Fibroblast of skin of right quadriceps (primary cell): Measurements from ENCODE around the gene CERCAM.
"Not testable (repeated sequence)": the region's sequence is repeated elsewhere in the genome, so short reads cannot be mapped to it uniquely, and the experiment has no call there.

Experiments
- DNase-seq: peaks from one replicate; pipeline ENCODE4 v3.0.0-alpha.2; 2013

The CERCAM gene

DNA sequence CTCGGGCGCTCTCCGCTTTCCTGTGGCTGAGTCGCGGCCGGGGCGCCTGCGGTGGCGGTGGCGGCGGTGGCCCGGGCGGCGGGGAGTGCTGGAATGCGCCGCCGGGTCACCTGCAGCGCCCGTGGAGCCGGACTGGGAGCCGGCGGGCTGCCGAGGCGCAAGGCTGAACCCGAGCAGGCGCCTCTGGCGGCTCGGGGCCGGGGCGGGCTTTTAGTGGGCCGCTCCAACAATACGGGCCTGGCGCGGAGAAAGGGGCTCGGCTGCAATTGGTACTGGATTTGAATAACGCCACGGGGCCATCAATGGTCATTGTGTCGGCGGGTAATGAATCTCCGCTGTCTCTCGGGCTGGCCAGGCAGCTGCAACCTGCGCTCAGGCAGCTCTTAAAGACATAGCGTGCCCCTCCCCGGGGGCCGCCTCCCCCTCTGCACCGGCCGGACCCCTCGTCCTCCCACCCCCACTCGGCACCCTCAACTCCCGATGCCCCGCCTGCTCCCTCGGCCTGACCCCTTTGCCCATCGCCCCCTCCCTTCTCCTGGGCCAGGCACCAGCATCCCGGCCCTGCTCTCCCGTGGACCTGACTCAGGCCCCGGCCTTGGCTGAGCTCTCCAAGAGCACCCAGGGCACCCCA, 27.4 kb upstream of the CERCAM start:
- DNase-seq = no peak

DNA sequence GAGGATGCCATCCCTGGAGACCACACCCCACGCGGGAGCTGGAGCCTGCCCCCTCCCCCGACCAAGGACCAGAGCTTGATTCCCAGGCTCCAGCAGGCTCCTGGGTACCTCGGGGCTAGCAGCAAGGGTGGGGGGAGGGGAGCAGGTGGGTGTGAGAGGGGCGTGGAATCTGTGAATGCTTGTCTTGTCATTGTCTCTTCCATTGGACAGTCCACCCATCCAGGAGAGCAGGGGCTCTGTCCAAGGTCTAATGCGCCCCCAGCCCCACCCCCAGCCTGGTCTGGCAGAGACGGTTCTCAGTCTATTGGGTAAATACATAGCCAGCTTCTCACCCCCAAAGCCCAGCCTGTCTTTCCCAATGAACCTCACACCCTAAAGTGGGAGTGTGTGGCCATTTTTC, 26.7 kb upstream of the CERCAM start:
- DNase-seq = no peak

DNA sequence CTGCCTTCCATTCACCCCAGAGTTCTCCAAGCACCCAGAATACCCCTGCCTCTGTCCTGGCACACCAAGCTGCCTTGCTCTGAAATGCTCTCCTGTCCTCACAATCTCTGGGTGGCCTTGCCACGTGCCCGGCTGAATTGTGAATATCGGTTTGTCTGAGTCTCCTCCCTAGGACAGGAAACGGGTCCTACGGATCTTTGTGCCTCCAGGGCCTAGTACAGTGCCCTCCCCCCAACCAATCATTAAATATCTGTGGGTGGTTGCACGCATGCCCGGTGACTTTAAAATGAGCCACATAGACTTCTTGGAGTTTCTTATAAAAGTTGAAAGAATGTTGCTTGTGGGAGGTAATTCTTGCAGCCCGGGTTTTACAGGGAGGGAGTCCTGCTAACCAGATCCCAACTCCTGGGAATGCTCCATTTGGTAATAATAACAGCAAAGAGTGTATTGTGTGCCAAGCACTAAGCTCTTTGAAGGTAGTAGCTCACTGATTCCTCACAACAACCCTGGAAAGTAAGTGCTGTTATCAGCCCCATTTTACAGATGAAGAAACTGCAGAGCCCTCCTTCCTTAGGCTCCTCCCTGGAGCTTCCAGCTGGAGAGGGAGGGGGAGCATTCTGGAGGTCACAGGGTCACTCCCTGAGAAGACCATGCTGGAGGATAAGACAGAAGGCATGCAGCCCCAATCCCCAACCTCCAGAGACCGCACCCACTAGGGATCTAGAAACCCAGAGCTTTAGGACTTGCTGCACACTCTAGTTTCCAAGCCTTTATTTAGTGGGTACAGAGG, 26.1 kb upstream of the CERCAM start:
- DNase-seq = peak; percentile 15

DNA sequence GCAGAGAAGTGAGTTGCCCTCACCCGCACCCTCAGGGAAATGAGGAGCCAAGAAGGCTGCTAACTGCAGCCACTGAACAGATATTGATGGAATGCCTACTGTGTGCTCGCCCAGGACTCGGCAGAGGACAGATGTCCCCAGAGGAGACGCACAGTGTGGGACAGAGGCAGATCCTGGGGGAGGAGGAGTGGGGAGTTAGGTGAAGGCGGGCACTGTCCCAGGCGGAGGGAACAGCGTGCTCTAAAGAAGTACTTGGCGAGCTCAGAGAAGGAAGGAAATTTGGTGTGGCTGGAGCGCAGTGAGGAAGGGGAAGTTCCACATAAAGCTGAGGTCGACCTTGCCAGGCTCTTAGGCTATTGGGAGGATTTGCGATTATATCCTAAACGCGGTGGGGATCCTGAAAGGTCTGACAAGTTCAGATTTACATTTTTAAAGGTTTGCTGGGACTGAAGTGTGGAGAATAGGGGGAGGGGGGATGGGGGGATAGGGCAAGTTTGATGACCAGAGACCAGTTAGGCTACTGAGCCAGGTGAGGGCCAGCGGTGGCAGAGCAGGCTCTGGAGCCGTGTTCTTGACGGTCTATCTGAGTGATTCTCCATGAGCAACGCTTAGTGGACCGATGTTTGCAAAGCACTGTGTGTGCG, 23.6 kb upstream of the CERCAM start:
- DNase-seq = no peak

DNA sequence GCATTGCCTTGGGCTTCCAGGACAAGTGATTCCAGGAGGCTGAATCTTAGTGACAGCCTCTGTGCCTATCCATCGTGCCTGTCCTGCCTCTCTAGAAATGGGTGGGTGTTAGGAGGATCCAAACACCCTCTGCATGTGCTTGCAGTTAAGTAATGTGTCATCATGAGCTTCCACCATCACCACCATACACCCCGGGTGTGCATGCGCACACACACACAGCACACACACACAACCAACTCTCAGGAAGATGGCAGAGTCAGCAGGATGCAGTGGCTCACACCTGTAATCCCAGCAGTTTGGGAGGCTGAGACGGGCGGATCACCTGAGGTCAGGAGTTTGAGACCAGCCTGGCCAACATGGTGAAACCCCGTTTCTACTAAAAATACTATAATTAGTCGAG, 22.8 kb upstream of the CERCAM start:
- DNase-seq = no peak

DNA sequence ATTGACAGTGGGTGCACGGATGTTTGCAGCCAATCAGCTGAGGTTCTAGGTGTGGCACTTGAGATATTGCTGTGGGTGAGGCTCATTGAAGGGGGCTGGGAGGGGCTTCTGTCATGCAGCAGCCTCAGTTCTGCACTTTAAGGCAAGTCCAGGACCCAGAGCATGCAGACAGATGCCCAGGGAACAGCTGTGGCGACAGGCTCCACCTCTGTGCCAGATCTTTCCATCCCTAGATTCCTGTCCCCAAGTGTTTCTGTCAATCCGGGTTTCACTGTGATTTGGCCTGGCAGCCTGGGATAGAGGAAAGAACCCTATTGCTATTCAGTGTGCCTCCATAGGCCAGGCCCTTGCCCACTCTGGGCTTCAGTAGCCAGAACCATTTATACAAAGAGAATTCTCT, 20.8 kb upstream of the CERCAM start:
- no peak for DNase-seq

DNA sequence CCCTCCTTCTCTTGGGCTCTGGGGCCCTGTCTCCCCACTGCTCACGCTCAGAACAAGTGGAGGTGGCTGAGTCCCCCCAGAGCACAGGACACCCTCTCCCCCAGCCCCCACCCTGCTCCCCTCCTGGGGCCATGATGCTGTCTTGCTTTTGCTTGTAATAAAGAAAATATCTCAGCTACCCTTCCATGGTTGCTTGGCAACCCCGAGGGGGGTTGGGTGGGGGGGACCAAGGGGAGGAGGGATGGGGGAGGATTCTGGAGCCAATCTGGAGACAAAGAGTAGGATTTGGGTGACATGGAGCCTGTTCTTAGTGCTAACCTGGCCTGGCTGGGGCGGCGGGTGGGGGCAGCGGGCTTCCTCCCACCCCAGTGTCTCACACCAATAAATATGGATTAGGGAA, 16.1 kb upstream of the CERCAM start:
- no peak for DNase-seq

DNA sequence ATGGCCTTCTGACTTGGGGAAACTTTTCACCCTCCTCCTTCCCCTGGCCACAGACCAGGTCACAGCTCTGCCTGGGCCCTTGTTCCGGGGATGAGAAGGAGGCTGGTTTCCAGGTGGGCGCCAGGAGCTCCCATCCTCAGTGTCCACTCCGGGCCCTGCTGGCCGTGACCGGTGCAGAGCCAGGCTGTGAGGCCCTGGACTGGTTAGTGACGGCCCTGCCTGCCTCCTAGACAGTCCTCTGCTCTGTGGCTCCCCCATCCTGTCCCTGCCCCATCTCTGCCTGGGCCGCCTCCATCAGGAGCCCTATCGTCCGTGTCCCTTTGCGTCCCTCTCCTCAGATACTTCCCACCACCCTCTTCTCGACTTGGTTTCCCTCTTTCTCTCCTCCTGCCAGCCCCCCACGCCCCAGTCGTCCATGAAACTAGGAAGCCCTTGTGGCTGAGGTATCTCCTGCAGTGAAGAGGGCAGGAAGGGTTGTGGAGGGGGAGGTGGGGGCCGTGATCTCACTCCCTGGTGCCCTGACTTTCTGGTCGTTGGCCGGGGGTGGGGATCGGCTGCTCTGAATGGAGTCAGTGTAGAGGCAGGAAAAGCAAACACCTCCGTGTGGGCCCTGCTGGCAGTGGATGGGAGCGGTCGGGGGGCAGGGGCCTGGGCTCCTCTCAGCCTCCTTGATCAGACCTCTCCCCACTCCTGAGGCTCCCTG, 15.4 kb upstream of the CERCAM start:
- no peak for DNase-seq

DNA sequence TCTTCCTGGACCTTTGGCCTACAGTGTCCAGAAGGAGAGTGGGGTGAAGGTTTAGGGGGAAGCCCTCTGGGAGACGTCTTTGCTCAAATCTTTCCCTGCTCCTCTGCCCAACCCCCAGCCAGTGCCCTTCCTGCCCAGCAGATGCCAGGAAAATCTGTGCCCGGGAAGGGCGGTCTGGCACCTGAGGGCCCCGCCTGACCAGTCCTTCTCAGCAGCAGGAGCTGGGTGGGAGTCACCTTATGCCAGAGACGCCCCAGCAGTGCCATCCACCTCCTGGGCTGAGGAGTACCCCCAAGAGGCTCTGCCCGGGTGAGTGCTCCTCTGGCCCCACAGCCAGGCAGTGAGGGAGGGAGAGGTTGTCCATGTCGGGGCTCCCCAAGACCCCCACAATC, 14.9 kb upstream of the CERCAM start:
- DNase-seq = no peak

DNA sequence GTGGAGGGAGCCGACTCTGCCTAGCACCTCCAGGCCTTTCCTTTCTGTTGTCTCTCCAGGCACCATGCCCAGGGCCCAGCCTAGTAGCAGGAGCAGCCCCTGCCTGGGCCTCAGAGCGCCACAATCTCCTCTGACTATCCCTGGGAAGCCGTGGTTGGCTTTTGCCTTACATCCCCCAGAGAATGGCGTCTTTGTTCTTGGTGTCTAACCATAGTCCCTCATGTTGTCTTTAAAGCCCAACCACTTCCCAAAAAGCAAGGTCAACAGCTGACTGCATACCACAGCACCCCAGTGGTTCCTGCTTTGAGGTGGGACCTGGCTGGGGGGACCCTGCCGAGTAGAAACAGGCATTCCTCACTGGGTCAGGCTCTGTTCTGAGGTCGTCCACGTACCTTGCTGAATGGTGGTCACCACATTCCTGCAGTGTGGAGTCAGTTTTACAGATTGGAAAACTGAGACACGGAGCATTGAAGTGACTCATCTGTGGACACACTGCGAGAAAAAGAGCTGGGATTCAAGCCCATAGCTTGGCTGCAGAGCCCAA, 13.7 kb upstream of the CERCAM start:
- DNase-seq = peak; percentile 31

DNA sequence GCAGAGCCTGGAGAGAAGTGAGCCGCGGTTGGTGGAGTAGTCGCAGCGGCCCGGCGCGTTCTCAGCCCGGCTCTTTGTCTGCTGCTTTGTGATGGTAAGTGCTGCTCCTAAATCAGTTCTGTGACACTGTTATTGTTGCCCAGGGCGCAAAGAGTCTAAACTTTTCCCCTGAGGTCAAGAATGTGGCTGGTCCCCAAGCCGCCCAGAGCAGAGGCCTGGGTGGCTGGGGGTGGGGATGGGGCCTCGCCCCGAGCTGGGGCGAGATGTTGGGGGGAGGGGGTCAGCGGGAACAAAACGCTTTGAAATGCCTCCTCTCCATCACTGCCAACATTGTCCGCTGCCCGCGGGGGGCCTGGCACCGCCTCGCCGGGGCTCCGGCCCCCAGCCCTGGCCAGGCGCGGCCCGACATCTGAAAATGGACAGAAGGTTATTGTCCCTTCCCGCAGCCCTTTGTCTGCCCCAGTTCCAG, 11.7 kb upstream of the CERCAM start:
- no peak for DNase-seq

DNA sequence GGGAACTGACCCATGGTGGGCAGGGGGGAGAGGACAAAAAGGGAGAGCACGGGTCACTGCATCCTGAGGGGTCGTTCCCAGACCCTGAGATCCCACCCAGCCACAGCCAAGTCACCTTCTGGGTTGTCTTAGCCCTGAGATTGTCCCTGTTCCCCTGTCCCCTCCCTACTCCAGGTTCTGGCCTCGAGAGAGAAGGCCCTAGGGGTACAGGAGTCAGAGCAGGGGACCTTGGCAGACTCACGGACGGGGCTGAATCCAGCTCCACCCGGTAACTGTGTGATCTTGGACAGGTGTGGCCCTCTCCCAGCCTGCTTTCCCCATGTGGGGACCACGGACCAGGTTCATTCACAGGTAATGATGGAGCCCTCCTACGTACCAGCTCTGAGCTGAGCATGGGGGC, 11.2 kb upstream of the CERCAM start:
- no peak for DNase-seq

DNA sequence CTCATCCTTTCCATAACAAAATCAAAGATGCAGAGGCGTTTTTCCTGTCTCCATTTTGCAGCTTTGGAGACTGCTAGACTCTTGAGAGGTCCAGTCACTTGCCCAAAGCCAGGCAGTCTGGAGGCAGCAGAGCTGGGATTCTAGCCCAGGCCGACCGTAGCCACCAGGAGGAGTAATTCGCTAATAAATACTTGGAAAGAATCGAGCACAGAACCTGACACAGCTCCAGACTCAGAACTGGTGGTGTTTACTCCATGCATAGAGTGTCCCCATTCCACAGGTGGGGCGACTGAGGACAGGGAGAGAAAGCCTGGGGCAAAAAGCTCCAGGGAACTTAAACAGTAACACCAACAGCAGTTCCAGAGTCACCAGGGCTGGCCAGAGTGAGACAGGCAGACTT, 10.7 kb upstream of the CERCAM start:
- DNase-seq = peak; percentile 18

DNA sequence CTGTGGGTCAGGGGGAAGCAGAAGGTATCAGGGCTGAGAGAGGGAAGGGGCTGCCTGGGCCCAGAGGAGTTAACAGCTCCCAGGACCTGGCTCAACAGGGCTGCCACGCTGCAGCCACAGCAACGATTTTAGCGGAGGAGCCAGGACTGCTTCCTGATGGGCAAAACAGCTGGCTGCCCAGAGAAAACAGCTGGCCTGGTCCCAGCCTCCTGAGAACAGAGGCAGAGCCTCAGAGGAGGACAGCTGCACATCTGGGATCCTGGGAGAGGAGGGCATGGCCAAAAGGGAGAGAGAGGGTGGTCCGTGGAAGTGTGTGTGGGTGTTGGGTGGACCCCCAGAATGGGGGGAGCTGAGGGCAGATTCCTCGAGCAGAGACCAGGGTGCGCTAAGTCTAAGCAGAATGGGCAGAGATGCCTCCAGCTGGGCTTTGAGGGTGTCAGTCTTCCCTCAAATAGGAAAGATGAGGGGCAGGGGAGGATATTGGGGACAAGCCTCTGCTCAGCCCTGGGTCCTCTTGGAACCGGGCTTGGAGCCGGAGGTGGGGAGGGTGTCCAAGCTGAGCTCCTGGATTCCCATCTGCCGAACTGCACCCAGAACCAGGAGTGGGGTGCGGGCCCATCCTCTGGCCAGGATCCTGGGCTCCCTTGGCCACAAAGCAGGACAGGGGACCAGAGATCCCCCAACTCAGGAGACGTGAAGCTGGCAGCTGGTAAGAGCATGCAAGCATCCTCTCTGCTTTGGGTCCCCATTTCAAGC, 9.1 kb upstream of the CERCAM start:
- DNase-seq = no peak

DNA sequence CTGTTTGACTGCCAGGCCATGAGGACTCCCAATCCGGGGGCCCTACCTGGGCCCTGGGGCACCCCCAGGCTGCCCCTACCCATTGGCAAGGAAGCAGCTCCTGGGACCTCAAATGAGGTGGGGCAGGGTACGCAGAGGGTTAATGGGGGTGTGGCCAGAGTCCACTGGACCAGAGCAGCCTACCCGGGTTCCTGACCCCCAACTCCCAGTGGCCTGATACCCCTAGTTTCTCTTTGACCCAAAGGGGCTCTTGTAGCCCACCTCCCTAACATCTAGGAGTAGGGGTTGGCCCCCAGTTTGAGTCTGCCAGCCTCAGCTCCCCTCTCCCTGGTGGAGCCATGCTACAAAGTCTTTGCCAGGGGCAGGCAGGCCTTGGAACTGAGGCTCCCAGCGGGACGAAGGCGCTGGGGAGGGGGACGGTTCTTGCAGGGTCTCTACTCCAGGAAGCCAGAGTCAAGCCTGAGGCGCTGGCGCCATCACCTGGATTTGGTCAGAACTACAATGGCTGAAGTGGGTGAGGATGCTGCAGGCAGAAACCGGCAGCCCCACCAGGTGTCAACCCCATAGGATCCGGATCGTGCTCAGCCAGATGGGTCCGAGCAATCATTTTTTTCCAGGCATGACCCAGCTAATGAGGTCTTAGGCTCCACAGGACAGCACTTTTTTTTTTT, 8.4 kb upstream of the CERCAM start:
- peak; percentile 39 for DNase-seq

DNA sequence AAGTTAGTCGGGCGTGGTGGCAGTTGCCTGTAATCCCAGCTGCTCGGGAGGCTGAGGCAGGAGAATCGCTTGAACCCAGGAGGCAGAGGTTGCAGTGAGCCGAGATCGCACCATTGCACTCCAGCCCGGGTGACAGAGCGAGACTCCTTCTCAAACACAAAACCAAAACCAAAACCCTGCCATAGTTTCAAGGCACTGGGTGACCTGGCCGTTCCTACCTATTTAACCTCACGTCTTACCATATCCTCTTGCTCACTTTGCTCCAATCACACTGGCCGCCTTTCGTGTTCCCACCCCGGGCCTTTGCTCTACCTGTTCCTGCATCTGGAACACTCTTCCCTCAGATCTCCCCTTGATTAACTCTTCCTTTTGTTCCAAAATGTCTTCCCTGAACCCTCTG, 6.9 kb upstream of the CERCAM start:
- DNase-seq = not testable (repeated sequence)

DNA sequence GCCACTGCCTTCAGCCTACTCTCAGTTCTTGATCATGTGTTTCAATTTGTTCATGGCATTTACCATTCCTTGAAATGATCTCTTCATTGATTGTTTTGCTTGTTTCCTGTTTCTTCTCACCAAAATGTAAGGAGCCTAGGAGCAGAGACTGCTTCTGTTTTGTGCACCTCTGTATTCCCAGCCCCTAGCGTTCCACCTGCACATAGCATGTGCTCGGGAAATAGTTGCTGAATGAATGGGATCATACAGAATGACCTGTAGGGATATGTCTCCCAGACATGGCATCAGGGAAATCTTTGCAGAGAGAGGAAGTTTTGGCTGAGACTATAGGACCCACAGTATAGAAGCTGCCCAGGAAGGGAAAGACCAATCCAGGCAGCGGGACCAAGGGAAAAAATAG, 6.2 kb upstream of the CERCAM start:
- DNase-seq = no peak

DNA sequence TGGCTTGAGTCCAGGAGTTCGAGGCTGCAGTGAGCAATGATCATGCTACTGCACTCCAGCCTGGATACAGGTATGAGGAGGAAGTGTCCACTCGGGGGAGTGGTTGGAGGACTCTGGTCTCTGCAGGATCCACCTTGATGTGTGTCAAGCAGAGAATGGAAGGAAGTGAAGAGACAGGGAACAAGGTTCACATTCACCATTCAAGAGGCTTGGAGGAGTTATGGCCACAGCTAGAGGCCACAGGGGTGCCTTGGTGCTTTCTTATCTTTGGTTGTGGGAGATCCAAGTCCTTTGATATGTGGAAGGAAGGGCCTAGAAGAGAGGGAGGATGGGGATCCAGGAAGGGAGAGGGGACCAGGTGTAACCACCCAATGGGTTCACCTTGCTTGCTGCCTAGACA, 5.4 kb upstream of the CERCAM start:
- DNase-seq = no peak

DNA sequence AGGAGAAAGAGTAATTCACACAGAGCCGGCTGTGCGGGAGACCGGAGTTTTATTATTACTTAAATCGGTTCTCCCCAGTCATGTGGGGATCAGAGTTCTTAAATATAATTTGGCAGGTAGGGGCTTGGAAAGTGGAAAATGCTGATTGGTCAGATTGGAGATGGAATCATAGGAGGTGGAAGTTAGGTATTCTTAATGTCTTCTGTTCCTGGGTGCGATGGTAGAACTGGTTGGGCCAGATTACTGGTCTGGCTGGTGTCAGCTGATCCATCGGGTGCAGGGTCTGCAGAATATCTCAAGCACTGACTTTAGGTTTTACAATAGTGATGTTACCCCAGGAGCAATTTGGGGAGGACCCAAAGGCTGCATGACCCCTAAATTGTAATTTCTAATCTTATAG, 4.6 kb upstream of the CERCAM start:
- DNase-seq = no peak

DNA sequence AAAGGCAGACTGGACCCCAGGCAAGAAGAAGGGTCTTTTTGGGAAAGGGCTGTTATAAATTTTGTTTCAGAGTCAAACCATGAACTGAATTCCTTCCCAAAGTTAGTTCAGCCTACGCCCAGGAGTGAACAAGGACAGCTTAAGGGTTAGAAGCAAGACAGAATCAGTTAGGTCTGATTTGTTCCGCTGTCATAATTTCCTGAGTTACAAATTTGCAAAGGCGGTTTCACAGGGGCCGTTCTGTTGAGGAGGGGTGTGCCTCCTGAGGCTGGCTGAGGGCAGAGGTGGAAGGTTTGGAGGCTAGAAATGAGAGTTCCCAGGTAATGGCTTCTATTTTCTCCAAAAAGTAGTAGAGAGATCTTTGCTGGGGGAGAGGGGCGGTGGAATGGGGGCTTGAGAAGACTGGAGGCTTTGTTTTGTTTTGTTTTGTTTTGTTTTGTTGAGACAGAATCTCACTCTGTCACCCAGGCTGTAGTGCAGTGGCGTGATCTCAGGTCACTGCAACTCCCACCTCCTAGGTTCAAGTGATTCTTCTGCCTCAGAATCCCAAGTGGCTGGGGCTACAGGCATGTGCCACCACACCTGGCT, 4.1 kb upstream of the CERCAM start:
- DNase-seq = no peak
